ENCODE data around the gene TMEM145.
"Not testable (repeated sequence)": the region's sequence is repeated elsewhere in the genome, so short reads cannot be mapped to it uniquely, and the experiment has no call there.

TMEM145 gene

GRCh38 chr19:42334697-42335373 is 21.7 kb downstream of the TMEM145 start:
- H3K4me3 ChIP-seq (replicated peaks; ENCODE audit: low read depth, low read length): no peak overlapping the region
- no peak for DNase-seq (ENCODE audit: low read depth)
- no peak for TF ChIP-seq CTCF (IDR thresholded peaks at IDR 0.05; ENCODE audit: low read length, missing control alignments)

GRCh38 chr19:42335374-42335936 is 22.3 kb downstream of the TMEM145 start:
- no peak for TF ChIP-seq CTCF (IDR thresholded peaks at IDR 0.05; ENCODE audit: low read length, missing control alignments)
- H3K4me3 ChIP-seq (replicated peaks; ENCODE audit: low read depth, low read length): no peak overlapping the region
- DNase-seq (ENCODE audit: low read depth): no peak

- TF ChIP-seq CTCF (IDR thresholded peaks at IDR 0.05; ENCODE audit: low read length, missing control alignments): no peak
- DNase-seq (ENCODE audit: low read depth): no peak
- H3K4me3 ChIP-seq (replicated peaks; ENCODE audit: low read depth, low read length): no peak overlapping the region
Measured at GRCh38 chr19:42335971-42336370, 22.9 kb downstream of the TMEM145 start.

- DNase-seq (ENCODE audit: low read depth); H3K4me3 ChIP-seq (replicated peaks; ENCODE audit: low read depth, low read length): not testable (repeated sequence)
Measured at GRCh38 chr19:42339126-42339860, 26.2 kb downstream of the TMEM145 start.

GRCh38 chr19:42339922-42340321 is 26.8 kb downstream of the TMEM145 start:
- not testable (repeated sequence) for H3K4me3 ChIP-seq (replicated peaks; ENCODE audit: low read depth, low read length); DNase-seq (ENCODE audit: low read depth)

- peak; percentile 8 for TF ChIP-seq CTCF (IDR thresholded peaks at IDR 0.05; ENCODE audit: low read length, missing control alignments)
- DNase-seq (ENCODE audit: low read depth): no peak
- H3K4me3 ChIP-seq (replicated peaks; ENCODE audit: low read depth, low read length): no peak overlapping the region
Measured at GRCh38 chr19:42343344-42344110, 30.4 kb downstream of the TMEM145 start.

- TF ChIP-seq CTCF (IDR thresholded peaks at IDR 0.05; ENCODE audit: low read length, missing control alignments): no peak
- no peak for DNase-seq (ENCODE audit: low read depth)
- no peak overlapping the region for H3K4me3 ChIP-seq (replicated peaks; ENCODE audit: low read depth, low read length)
Measured at GRCh38 chr19:42344336-42344893, 31.3 kb downstream of the TMEM145 start.

Data from fibroblast of pulmonary artery (primary cell).